ENCODE results near the gene RAB25.

DNA sequence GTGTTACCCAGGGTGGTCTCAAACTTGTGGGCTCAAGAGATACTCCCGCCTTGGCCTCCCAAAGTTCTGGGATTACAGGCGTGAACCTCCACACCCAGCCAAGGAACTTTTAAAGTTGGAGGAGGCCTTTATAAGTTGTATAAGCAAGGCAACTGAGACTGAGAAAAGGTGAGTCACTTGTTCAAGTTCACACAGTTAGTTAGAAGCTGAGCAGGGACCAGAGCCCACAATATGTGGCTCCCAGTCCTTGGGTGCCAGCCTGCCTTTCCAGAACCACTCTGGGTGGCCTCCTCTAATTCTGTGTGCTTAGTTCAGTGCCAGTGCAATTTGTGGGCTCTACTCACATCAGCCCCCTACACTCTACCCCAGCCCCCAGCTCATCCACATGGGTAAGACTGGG, 3.7 kb downstream of the RAB25 start:
- TF ChIP-seq POLR2A (IDR thresholded peaks at IDR 0.05; ENCODE audit: low read length) = no peak
- TF ChIP-seq GATA1 (IDR thresholded peaks at IDR 0.05; ENCODE audit: low read depth, low read length) = no peak
